ENCODE measurements around the gene CAMK2B. TPM values are rescaled to one million over a fixed set of nuclear protein-coding genes. Genes with fewer than 3 reads are reported as not detected.

Gene CAMK2B
- polyA plus RNA-seq, 1 donor (not counting 4 experiments of a cell fraction or from before 2014, with no cell fraction given), result 0.25 TPM

DNA sequence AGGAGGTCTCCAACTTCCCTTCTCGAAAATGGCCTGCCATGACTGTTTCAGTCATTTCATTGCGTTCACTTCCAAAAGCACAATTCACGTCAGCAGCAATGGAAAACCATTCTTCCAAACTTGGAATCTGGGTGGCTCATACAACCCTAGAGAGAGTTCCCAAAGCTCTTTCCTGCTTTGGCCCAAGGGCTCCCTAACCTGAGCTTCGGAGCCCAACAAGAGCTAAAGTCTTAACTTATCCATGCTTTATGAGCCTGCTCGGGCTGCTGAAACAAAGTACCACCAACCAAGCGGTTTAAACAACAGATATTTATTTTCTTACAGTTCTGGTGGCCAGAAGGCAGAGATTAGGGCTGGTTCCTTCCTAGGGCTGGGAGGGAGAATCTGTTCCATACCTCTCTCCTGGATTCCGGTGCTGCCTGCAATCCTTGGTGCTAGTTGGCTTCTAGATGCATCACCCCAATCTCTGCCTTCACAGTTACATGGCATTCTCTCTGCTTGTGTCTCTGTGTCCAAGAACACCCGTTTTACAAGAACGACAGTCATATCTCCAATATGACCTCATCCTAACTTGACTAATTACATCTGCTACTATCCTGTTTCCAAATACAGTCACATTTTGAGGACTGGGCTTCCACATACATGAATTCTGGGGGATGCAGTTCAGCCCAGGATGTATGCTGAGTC lies 33.5 kb downstream of the CAMK2B start:
- no peaks in the 10 kb centered on the region for H3K79me2 ChIP-seq (ENCODE audit: control insufficient read depth, insufficient read depth, low read length)
- DNase-seq (ENCODE audit: low read depth, low spot score), result no peak
- no peaks in the 10 kb centered on the region for H3K4me1 ChIP-seq (ENCODE audit: control insufficient read depth, extremely low read depth, insufficient read depth, low read length)
- H4K20me1 ChIP-seq (ENCODE audit: control insufficient read depth, extremely low read depth, insufficient read depth, low read length), result no peaks in the 10 kb centered on the region
- no peaks in the 10 kb centered on the region for H3K9me3 ChIP-seq (ENCODE audit: control insufficient read depth, low read depth, low read length)
- FAIRE-seq, result no peak
- dilution Hi-C loops (cut with MboI; ENCODE audit: extremely low pct_ligation_motif_present, low sequenced_read_pairs), result no loop called here
- H3K27ac ChIP-seq (ENCODE audit: control insufficient read depth, insufficient read depth, low read length), result no peak overlapping the region
- TF ChIP-seq, protein P1, sequence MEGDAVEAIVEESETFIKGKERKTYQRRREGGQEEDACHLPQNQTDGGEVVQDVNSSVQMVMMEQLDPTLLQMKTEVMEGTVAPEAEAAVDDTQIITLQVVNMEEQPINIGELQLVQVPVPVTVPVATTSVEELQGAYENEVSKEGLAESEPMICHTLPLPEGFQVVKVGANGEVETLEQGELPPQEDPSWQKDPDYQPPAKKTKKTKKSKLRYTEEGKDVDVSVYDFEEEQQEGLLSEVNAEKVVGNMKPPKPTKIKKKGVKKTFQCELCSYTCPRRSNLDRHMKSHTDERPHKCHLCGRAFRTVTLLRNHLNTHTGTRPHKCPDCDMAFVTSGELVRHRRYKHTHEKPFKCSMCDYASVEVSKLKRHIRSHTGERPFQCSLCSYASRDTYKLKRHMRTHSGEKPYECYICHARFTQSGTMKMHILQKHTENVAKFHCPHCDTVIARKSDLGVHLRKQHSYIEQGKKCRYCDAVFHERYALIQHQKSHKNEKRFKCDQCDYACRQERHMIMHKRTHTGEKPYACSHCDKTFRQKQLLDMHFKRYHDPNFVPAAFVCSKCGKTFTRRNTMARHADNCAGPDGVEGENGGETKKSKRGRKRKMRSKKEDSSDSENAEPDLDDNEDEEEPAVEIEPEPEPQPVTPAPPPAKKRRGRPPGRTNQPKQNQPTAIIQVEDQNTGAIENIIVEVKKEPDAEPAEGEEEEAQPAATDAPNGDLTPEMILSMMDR (optimal IDR thresholded peaks at IDR 0.05 in 1 of 3, IDR thresholded peaks at IDR 0.05 in 1 of 3, conservative IDR thresholded peaks at IDR 0.05 in 1 of 3; ENCODE audit: extremely low read depth in 1 of 3, insufficient read depth in 2 of 3, low read length in 3 of 3), result no peak
- no peak overlapping the region for H2AFZ ChIP-seq (ENCODE audit: control insufficient read depth, low read length)
- H3K4me2 ChIP-seq (ENCODE audit: control insufficient read depth, extremely low read depth, insufficient read depth, low read depth, low read length), result no peak overlapping the region
- H3K27me3 ChIP-seq (ENCODE audit: control insufficient read depth, extremely low read depth, insufficient read depth, low read length), result peaks cover 8% of the 10 kb centered on the region
- no peaks in the 10 kb centered on the region for H3K36me3 ChIP-seq (ENCODE audit: control insufficient read depth in 2 of 2, extremely low read depth in 1 of 2, insufficient read depth in 2 of 2, low read length in 2 of 2)
- no peaks in the 10 kb centered on the region for H3K9me1 ChIP-seq (ENCODE audit: control insufficient read depth, extremely low read depth, insufficient read depth, low read length)
- no peak overlapping the region for H3K4me3 ChIP-seq (ENCODE audit: control insufficient read depth in 2 of 3, extremely low read depth in 1 of 3, insufficient read depth in 2 of 3, low read depth in 1 of 3, low read length in 3 of 3)
- H3K9ac ChIP-seq (ENCODE audit: control insufficient read depth, extremely low read depth, insufficient read depth, low read length), result no peak overlapping the region

DNA sequence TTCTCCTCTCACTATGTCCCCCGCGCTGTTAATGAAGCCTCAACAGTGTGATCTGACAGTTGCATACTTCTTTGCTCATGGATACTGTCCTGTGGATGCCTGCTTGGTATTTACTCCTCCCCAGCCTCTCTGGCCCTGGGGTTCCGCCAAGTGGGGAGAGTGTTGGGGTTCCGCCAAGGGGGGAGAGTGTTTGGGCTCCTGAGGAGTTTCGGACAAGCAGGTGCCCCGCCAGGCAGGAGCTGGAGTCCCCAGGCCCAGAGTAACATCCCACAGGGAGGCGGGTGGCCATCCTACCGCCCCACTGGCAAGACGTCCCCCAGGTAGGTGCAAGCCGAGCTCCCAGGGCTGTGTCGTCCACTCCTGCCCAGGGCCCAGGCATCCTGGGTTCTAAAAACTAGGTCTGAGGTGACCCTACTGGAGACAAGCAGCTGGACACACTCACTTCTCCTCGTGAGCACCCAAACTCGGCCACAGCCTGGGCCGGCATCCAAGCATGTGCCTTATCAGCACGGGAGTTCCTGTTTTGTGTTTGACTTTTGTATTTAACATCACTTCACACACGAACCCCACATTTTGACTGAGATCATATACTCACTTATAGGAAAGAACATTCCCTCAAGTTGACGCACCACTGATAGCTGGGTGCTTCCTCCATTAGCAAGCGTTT lies 34.2 kb downstream of the CAMK2B start:
- no peaks in the 10 kb centered on the region for H3K9me1 ChIP-seq (ENCODE audit: control insufficient read depth, extremely low read depth, insufficient read depth, low read length)
- H4K20me1 ChIP-seq (ENCODE audit: control insufficient read depth, extremely low read depth, insufficient read depth, low read length), result no peaks in the 10 kb centered on the region
- H3K4me3 ChIP-seq (ENCODE audit: control insufficient read depth in 2 of 3, extremely low read depth in 1 of 3, insufficient read depth in 2 of 3, low read depth in 1 of 3, low read length in 3 of 3), result no peak overlapping the region
- H3K79me2 ChIP-seq (ENCODE audit: control insufficient read depth, insufficient read depth, low read length), result no peaks in the 10 kb centered on the region
- no peaks in the 10 kb centered on the region for H3K9me3 ChIP-seq (ENCODE audit: control insufficient read depth, low read depth, low read length)
- no peak for TF ChIP-seq EZH2 (IDR thresholded peaks at IDR 0.05; ENCODE audit: low read length)
- TF ChIP-seq, protein P1 (optimal IDR thresholded peaks at IDR 0.05 in 1 of 3, IDR thresholded peaks at IDR 0.05 in 1 of 3, conservative IDR thresholded peaks at IDR 0.05 in 1 of 3; ENCODE audit: extremely low read depth in 1 of 3, insufficient read depth in 2 of 3, low read length in 3 of 3), result no peak
- no peak overlapping the region for H3K9ac ChIP-seq (ENCODE audit: control insufficient read depth, extremely low read depth, insufficient read depth, low read length)
- no peaks in the 10 kb centered on the region for H3K36me3 ChIP-seq (ENCODE audit: control insufficient read depth in 2 of 2, extremely low read depth in 1 of 2, insufficient read depth in 2 of 2, low read length in 2 of 2)
- H2AFZ ChIP-seq (ENCODE audit: control insufficient read depth, low read length), result no peak overlapping the region
- no peak overlapping the region for H3K4me2 ChIP-seq (ENCODE audit: control insufficient read depth, extremely low read depth, insufficient read depth, low read depth, low read length)
- dilution Hi-C loops (cut with MboI; ENCODE audit: extremely low pct_ligation_motif_present, low sequenced_read_pairs), result no loop called here
- DNase-seq (ENCODE audit: low read depth, low spot score) (no peak), FAIRE-seq (no peak)
- no peaks in the 10 kb centered on the region for H3K4me1 ChIP-seq (ENCODE audit: control insufficient read depth, extremely low read depth, insufficient read depth, low read length)
- H3K27ac ChIP-seq (ENCODE audit: control insufficient read depth, insufficient read depth, low read length), result no peak overlapping the region
- peaks cover 8% of the 10 kb centered on the region for H3K27me3 ChIP-seq (ENCODE audit: control insufficient read depth, extremely low read depth, insufficient read depth, low read length)
